Ovary (tissue), 9 donors: ENCODE measurements around the gene NCOA6. TPM values are rescaled to one million over a fixed set of nuclear protein-coding genes. Genes with fewer than 3 reads are reported as not detected.

Source experiments
- DNase-seq, 5 donors: peaks; one replicate each; pipeline ENCODE4 v3.0.0-alpha.2; 2019 to 2020
- H3K27ac ChIP-seq, 2 donors: fragments of 200-600 bp; one replicate each; pipeline versions ENCODE4 v1.5.1 to v1.8.0; 2019 to 2022
- H3K27me3 ChIP-seq: fragments of 200-600 bp; one replicate; pipeline ENCODE4 v1.8.0; 2022
- H3K36me3 ChIP-seq: fragments of 200-600 bp; sonication (generic); one replicate; pipeline ENCODE4 v1.5.1; 2019
- H3K4me1 ChIP-seq: one replicate; pipeline ENCODE4 v1.8.1; 2013; ENCODE audit warnings: mild to moderate bottlenecking, moderate library complexity; ENCODE audit not compliant: insufficient read depth
- H3K4me3 ChIP-seq: fragments of 200-600 bp; sonication (generic); one replicate; pipeline ENCODE4 v1.5.1; 2017
- H3K9me3 ChIP-seq, 2 donors: fragments of 200-600 bp in 1 of 2; sonication (generic) in 1 of 2; one replicate each; pipeline versions ENCODE4 v1.5.1 to v1.8.1; 2013 to 2019; ENCODE audit warnings: mild to moderate bottlenecking in 1 of 2, moderate library complexity in 1 of 2
- CTCF ChIP-seq, 3 donors: fragments of 450-650 bp in 2 of 3; fragments of 200-600 bp in 1 of 3; IDR thresholded peaks; one replicate each; pipeline versions ENCODE4 v1.5.1 to v1.8.0; 2016 to 2022; ENCODE audit warnings: antibody characterized with exemption in 3 of 3, mild to moderate bottlenecking in 1 of 3
- EP300 ChIP-seq: sonication (generic); formaldehyde crosslinking; IDR thresholded peaks from one replicate; pipeline ENCODE4 v1.6.1; 2017; ENCODE audit warnings: antibody characterized with exemption
- POLR2A ChIP-seq: fragments of 450-650 bp; IDR thresholded peaks from one replicate; pipeline ENCODE4 v1.6.1; 2017; ENCODE audit warnings: antibody characterized with exemption, mild to moderate bottlenecking, moderate library complexity
- WGBS, 3 donors: extraction: QIAGEN DNeasy Blood & Tissue Kit in 1 of 3; methylation state at CpG; one replicate each; pipeline versions ENCODE4 v1.1.5 to v1.1.7; 2013 to 2017; 5-methylcytosine and 5-hydroxymethylcytosine counted together
- intact Hi-C, 4 donors: fragments of 100-400 bp; cut with DNase I; formaldehyde crosslinking; loops; one replicate each; pipeline versions ENCODE4 v1.11.0 to v1.15.1; 2022 to 2023
- polyA plus RNA-seq, 2 donors: library from polyadenylated mRNA; stranded (reverse); fragments of 200-250 nt in 1 of 2; fragments of 350-450 nt in 1 of 2; fragmentation: Illumina TruSeq in 1 of 2; extraction: RNeasy Lipid Tissue Mini Kit (QIAGEN cat#74804) in 1 of 2; gene quantifications; one replicate each; pipeline ENCODE4 v1.2.3, GENCODE V29; 2013 to 2014
- total RNA-seq, 7 donors: library from RNA; depleted of rRNA in 2 of 7; stranded (reverse); fragments of >200 nt in 2 of 7; fragmentation: NEBNext Ultra II Directional in 3 of 7; extraction: Animal tissue kit (Norgen Biotek cat#: 25700) in 3 of 7; gene quantifications; one replicate each; pipeline versions ENCODE4 v1.1.0 to v1.2.4, GENCODE V29; 2016 to 2023
- donor health status: DM: no; HTN: no; CAD: no; lungs with moderate emphysema.
- donor health status: DM: no; HTN: no; CAD: no.
- donor health status: Bipolar disorder and iron deficiency.
- donor health status: DM: yes; HTN: yes; CAD: no.
- donor health status: DM: no; HTN: no; CAD: no.
- donor health status: DM: yes; HTN: yes; CAD: no.

Gene NCOA6
- total and polyA plus RNA-seq, 9 donors: 10.5 to 31.7 (median 23.9) TPM

- 100% methylated on average over 1 of the region's 1 CpG for WGBS, 3 donors
- Histone ChIP-seq H3K4me3 (no peak overlapping the region), H3K4me1 (no peaks in the 10 kb centered on the region), H3K36me3 (no peaks in the 10 kb centered on the region), H3K27ac (no peak overlapping the region), H3K9me3 (no peaks in the 10 kb centered on the region), H3K27me3 (no peaks in the 10 kb centered on the region)
- TF ChIP-seq POLR2A: no peak
- no peak for TF ChIP-seq EP300
- no peak for TF ChIP-seq CTCF (IDR thresholded peaks at IDR 0.05)
- no peak for DNase-seq
- intact Hi-C loops: no loop called here
Measured at GRCh38 chr20:34743039-34743438, 82.4 kb downstream of the NCOA6 start.

- Histone ChIP-seq H3K4me3 (no peak overlapping the region), H3K4me1 (no peaks in the 10 kb centered on the region), H3K27ac (no peak overlapping the region), H3K36me3 (no peaks in the 10 kb centered on the region), H3K27me3 (no peaks in the 10 kb centered on the region), H3K9me3 (no peaks in the 10 kb centered on the region)
- TF ChIP-seq POLR2A (no peak), EP300 (no peak), CTCF (IDR thresholded peaks at IDR 0.05) (no peak)
- 83 to 86% (median 83%) methylated on average over 6 of the region's 6 CpGs for WGBS, 3 donors
- DNase-seq: no peak
- intact Hi-C loops: no loop called here
Measured at GRCh38 chr20:34736106-34736735, 89.2 kb downstream of the NCOA6 start.

- intact Hi-C loops: no loop called here
- no peak for DNase-seq
- Histone ChIP-seq H3K4me3 (no peak overlapping the region), H3K36me3 (no peaks in the 10 kb centered on the region), H3K9me3 (no peaks in the 10 kb centered on the region), H3K4me1 (no peaks in the 10 kb centered on the region), H3K27me3 (no peaks in the 10 kb centered on the region), H3K27ac (no peak overlapping the region)
- TF ChIP-seq POLR2A (no peak), CTCF (IDR thresholded peaks at IDR 0.05) (no peak), EP300 (no peak)
- 91 to 94% (median 93%) methylated on average over 1 of the region's 1 CpG for WGBS, 3 donors
Measured at GRCh38 chr20:34732523-34732922, 92.9 kb downstream of the NCOA6 start.

GRCh38 chr20:34729416-34729815 is 96.0 kb downstream of the NCOA6 start:
- H3K4me3 ChIP-seq: no peak overlapping the region
- TF ChIP-seq POLR2A (no peak), EP300 (no peak), CTCF (IDR thresholded peaks at IDR 0.05) (no peak)
- DNase-seq: no peak
- H3K27ac ChIP-seq: no peak overlapping the region
- H3K36me3 ChIP-seq: no peaks in the 10 kb centered on the region
- no peaks in the 10 kb centered on the region for H3K4me1 ChIP-seq
- intact Hi-C loops: no loop called here
- H3K27me3 ChIP-seq: no peaks in the 10 kb centered on the region
- 92 to 97% (median 93%) methylated on average over 2 of the region's 2 CpGs for WGBS, 3 donors
- H3K9me3 ChIP-seq: no peaks in the 10 kb centered on the region
